Urinary bladder (tissue), 4 donors: ENCODE data around the gene SLC36A3. TPM values are rescaled to one million over a fixed set of nuclear protein-coding genes. Genes with fewer than 3 reads are reported as not detected.

Source experiments
- DNase-seq: peaks from one replicate; pipeline ENCODE4 v3.0.0-alpha.2; 2015; ENCODE audit errors: extremely low spot score
- H3K27ac ChIP-seq: one replicate; pipeline ENCODE4 v1.5.1; 2013; ENCODE audit warnings: low read depth, mild to moderate bottlenecking, moderate library complexity
- H3K36me3 ChIP-seq: one replicate; pipeline ENCODE4 v1.6.1; 2013; ENCODE audit warnings: mild to moderate bottlenecking, moderate library complexity; ENCODE audit not compliant: insufficient read depth
- H3K4me1 ChIP-seq: one replicate; pipeline ENCODE4 v1.6.1; 2013; ENCODE audit warnings: mild to moderate bottlenecking, moderate library complexity; ENCODE audit not compliant: insufficient read depth
- H3K4me3 ChIP-seq: one replicate; pipeline ENCODE4 v1.5.1; 2013; ENCODE audit warnings: low read depth, low read length
- WGBS: extraction: QIAGEN DNeasy Blood & Tissue Kit; methylation state at CpG from one replicate; pipeline ENCODE4 v1.1.7; 2013; 5-methylcytosine and 5-hydroxymethylcytosine counted together
- polyA plus RNA-seq: library from polyadenylated mRNA; stranded (reverse); fragments of 200-250 nt; gene quantifications from one replicate; pipeline ENCODE4 v1.2.3, GENCODE V29; 2013
- total RNA-seq: library from RNA; depleted of rRNA; stranded (reverse); fragments of >200 nt; gene quantifications from one replicate; pipeline ENCODE4 v1.2.3, GENCODE V29; 2014
- donor health status: healthy with polysubstance abuse.
- donor health status: healthy.

The SLC36A3 gene
- total RNA-seq, result not detected
- polyA plus RNA-seq, result not detected

DNA sequence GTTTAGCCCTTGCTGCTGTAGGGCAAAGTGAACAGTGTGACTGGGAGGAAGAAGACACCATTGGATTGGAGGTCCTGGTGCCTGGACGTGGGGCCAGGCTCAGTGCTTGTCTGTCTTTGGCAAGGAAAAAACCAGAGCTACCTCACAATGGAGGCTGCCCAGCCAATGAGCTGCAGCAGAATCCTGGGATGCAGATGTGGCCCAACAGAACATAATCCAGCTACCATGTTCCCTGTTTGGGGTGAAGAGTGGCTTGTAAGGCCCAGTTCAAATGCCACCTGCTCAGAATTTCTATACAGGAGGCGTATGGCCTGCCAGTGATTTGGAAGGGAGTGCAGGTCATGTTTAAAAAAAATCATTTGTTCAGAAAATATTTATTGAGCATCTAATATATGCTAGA lies at the start of gene SLC36A3:
TSS of gene SLC36A3 (minus strand) at position 101 of the 400 bp plus-strand sequence. CDS start 412 bp downstream, outside the sequence.
- WGBS, result 66% methylated on average over 2 of the region's 2 CpGs
- H3K4me1 ChIP-seq, result no peaks in the 10 kb centered on the region
- H3K36me3 ChIP-seq, result no peaks in the 10 kb centered on the region
- H3K27ac ChIP-seq, result no peak within 1 kb of the TSS
- DNase-seq, result no peak
- H3K4me3 ChIP-seq, result no peak within 1 kb of the TSS

GRCh38 chr5:151351671-151352070 lies 48.1 kb upstream of the SLC36A3 start:
- H3K27ac ChIP-seq, result no peak overlapping the region
- WGBS, result 97% methylated on average over 1 of the region's 1 CpG

GRCh38 chr5:151348789-151349188 lies 45.2 kb upstream of the SLC36A3 start:
- Histone ChIP-seq H3K4me1 (no peaks in the 10 kb centered on the region), H3K36me3 (no peaks in the 10 kb centered on the region), H3K4me3 (no peak overlapping the region), H3K27ac (no peak overlapping the region)
- DNase-seq, result no peak
- 63% methylated on average over 6 of the region's 6 CpGs for WGBS

More at GRCh38 chr5:151351671-151352070, 48.1 kb upstream of the SLC36A3 start:
- DNase-seq, result no peak
- Histone ChIP-seq H3K4me1 (no peaks in the 10 kb centered on the region), H3K4me3 (no peak overlapping the region), H3K36me3 (no peaks in the 10 kb centered on the region)

- 71% methylated on average over 8 of the region's 8 CpGs for WGBS
- Histone ChIP-seq H3K4me3 (no peak within 1 kb of the TSS), H3K27ac (no peak within 1 kb of the TSS), H3K4me1 (no peaks in the 10 kb centered on the region), H3K36me3 (no peaks in the 10 kb centered on the region)
- no peak for DNase-seq
These were observed 43.8 kb upstream of the SLC36A3 start, which contains the start of gene SLC36A2 for GRCh38 chr5:151347369-151347768. TSS of gene SLC36A2 (minus strand) at chr5:151347559. CDS start at chr5:151347460, 99 bp downstream.

DNA sequence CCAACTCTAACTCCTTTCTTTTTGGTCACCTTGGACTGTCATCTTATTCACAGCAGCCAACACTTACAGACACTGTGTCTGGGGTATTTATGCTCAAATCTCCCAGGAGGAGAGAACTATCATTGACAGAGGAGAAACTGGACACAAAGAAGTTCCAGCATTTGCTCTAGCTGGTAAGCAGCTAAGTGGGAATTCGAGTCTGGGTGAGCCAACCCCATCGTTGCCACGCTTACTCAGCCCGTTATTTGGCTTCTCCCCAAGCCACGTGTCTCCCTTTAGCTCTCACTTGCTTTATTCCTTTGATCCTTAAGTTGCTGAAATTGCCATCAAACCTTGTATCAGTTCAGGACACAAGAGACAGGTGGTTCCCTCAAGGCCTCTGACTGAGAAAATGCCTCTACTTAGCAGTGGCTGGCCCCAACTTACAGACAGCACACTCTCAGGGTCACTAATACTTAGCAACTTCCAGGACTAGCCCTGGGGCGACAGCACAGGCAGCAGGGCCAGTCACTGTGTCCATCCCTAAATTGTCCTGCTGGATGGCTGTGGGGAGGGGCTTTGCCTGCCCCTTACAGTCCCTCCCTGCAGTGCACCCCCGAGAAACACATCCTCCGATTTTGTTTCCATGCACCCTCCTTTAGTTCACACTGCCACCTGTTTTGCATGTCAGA lies 42.4 kb upstream of the SLC36A3 start:
- no peak overlapping the region for H3K4me3 ChIP-seq
- WGBS, result 35% methylated on average over 8 of the region's 8 CpGs
- no peaks in the 10 kb centered on the region for H3K36me3 ChIP-seq
- no peak overlapping the region for H3K27ac ChIP-seq
- no peak for DNase-seq
- no peaks in the 10 kb centered on the region for H3K4me1 ChIP-seq

GRCh38 chr5:151345187-151345807 lies 41.7 kb upstream of the SLC36A3 start:
- Histone ChIP-seq H3K27ac (no peak overlapping the region), H3K4me1 (no peaks in the 10 kb centered on the region), H3K4me3 (no peak overlapping the region), H3K36me3 (no peaks in the 10 kb centered on the region)
- 30% methylated on average over 11 of the region's 11 CpGs for WGBS
- DNase-seq, result no peak

- H3K36me3 ChIP-seq, result no peaks in the 10 kb centered on the region
- no peaks in the 10 kb centered on the region for H3K4me1 ChIP-seq
- WGBS, result 95% methylated on average over 7 of the region's 7 CpGs
- no peak overlapping the region for H3K4me3 ChIP-seq
- no peak overlapping the region for H3K27ac ChIP-seq
- no peak for DNase-seq
These were observed 40.5 kb upstream of the SLC36A3 start for GRCh38 chr5:151344088-151344487.

DNA sequence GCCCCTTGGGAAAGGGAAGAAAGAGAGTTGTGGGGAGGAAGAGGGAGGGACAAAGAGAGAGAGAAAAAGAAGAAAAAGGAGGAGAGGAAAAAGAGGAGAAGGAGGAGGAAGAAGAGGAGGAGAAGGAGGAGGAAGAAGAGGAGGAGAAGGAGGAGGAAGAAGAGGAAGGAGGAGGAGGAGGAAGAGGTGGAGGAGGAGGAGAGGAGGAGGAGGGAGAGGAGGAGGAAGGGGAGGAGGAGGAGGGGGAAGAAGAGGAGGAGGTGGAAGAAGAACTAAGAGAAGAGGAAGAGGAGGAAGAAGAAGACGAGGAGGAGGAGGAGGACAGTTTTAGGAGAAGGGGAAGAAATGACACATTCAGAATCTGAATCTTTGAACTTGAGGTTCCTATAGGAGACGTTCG lies 36.4 kb upstream of the SLC36A3 start:
- no peaks in the 10 kb centered on the region for H3K4me1 ChIP-seq
- no peak overlapping the region for H3K27ac ChIP-seq
- H3K36me3 ChIP-seq, result no peaks in the 10 kb centered on the region
- no peak overlapping the region for H3K4me3 ChIP-seq
- 82% methylated on average over 3 of the region's 3 CpGs for WGBS
- no peak for DNase-seq

- Histone ChIP-seq H3K27ac (no peak overlapping the region), H3K4me1 (no peaks in the 10 kb centered on the region), H3K36me3 (no peaks in the 10 kb centered on the region), H3K4me3 (no peak overlapping the region)
- WGBS, result 78% methylated on average over 4 of the region's 4 CpGs
- DNase-seq, result no peak
These were observed 35.2 kb upstream of the SLC36A3 start for GRCh38 chr5:151338734-151339133.

DNA sequence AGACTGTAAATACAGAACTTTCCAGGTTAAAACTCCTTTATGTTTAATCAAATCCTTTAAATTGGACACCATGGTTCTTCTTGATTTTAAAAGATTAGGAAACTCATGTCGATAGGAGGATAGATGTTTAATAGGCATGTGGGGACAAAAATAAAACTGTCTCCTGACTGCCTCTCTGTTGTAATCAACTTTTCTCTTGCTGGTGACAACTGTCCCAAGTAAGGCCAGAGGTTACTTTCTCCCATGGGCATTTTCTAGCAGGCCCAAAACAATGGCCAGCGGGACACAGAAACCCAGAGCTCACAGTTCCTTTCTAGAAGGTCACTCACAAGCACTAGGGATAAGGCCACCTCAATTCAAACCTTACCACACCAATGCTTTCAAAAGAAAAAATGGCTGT lies 29.3 kb upstream of the SLC36A3 start:
- no peaks in the 10 kb centered on the region for H3K36me3 ChIP-seq
- H3K27ac ChIP-seq, result no peak overlapping the region
- H3K4me3 ChIP-seq, result no peak overlapping the region
- WGBS, result 83% methylated on average over 2 of the region's 2 CpGs
- DNase-seq, result no peak
- H3K4me1 ChIP-seq, result no peaks in the 10 kb centered on the region

- 89% methylated on average over 4 of the region's 4 CpGs for WGBS
- Histone ChIP-seq H3K4me1 (no peaks in the 10 kb centered on the region), H3K4me3 (no peak overlapping the region), H3K36me3 (no peaks in the 10 kb centered on the region), H3K27ac (no peak overlapping the region)
- no peak for DNase-seq
These were observed 25.2 kb upstream of the SLC36A3 start for GRCh38 chr5:151328734-151329133.

DNA sequence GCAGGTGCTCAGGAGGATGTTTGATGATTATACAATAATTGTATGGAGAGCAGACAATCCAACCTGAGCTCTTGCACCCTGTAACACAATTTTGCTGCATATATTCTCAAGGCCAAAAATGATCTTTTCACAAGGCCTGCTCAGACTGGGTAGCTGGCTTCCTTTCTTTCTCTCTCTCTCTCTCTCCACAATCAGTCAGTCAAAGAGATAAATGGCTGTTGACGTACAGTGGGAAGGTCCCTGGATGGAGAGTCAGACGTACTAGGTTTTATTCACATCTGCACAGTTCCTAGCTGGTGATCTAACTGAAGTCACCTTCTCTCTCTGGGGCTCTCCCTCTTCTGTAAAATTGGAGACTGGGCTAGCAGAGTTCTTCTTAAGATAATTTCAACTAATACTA lies 24.0 kb upstream of the SLC36A3 start:
- Histone ChIP-seq H3K4me1 (no peaks in the 10 kb centered on the region), H3K27ac (no peak overlapping the region), H3K36me3 (no peaks in the 10 kb centered on the region), H3K4me3 (no peak overlapping the region)
- no peak for DNase-seq
- 75% methylated on average over 2 of the region's 2 CpGs for WGBS

DNA sequence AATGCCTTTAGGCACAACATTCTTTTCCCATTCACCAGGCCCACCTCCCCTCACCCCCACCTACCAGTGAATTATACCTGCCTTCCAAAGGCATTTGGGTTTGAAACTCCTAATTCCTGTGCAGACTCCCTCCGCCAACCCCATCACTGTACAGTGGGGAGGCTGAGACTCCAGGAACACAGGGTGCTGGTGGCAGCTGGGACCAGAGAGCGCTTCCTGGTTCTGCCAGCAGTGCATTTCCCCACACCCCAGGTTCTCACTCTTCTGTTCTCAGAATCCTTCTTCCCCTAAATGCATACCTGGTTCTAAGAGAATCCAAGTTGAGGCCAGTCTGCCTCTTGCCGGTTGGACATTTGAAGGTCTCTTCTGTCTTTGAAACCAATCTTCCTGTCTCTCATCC lies 22.7 kb upstream of the SLC36A3 start:
- DNase-seq, result no peak
- Histone ChIP-seq H3K4me3 (no peak overlapping the region), H3K36me3 (no peaks in the 10 kb centered on the region), H3K27ac (no peak overlapping the region), H3K4me1 (no peaks in the 10 kb centered on the region)
- WGBS, result 91% methylated on average over 3 of the region's 3 CpGs

DNA sequence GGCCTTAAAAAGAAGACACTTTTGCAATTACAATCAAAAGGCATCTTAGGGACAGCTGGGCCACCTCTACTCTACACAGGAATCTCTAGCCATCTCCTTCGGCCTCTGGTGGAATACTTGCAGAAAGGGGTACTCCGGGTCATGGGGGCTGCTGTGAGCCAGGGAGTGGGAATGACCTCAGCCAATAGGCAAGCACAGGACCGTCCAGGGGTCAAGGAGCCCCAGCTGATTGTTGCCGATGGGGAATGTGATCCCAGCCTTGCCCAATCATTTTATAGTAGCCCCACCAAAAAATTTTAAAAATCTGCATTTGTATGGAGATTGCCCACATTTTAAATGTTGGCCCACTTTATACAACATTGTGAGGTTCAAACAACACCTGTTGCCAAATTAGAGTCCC lies 16.9 kb upstream of the SLC36A3 start:
- WGBS, result 91% methylated on average over 4 of the region's 4 CpGs
- no peak overlapping the region for H3K4me3 ChIP-seq
- no peaks in the 10 kb centered on the region for H3K36me3 ChIP-seq
- no peak overlapping the region for H3K27ac ChIP-seq
- H3K4me1 ChIP-seq, result no peaks in the 10 kb centered on the region
- DNase-seq, result no peak
